22Rv1 (cell line): Measurements from ENCODE around the gene HPSE2.

Experiments used
- CTCF ChIP-seq: fragments of 450-650 bp; IDR thresholded peaks from 2 replicates; pipeline ENCODE4 v1.5.1; 2017; ENCODE audit warnings: mild to moderate bottlenecking
- ZFX ChIP-seq: fragments of 450-650 bp; IDR thresholded peaks from 2 replicates; pipeline ENCODE4 v1.6.1; 2017; ENCODE audit warnings: antibody characterized with exemption, borderline replicate concordance

- TF ChIP-seq CTCF (no peak), ZFX (no peak)
Observed at GRCh38 chr10:98569853-98570252, 665.8 kb downstream of the HPSE2 start.
